GM12864 (cell line): ENCODE results near the gene ERICH6.
"Not testable (repeated sequence)": the region's sequence is repeated elsewhere in the genome, so short reads cannot be mapped to it uniquely, and the experiment has no call there.

Source experiments
- DNase-seq: peaks from one replicate; pipeline ENCODE4 v3.0.0-alpha.2; 2011; ENCODE audit warnings: low read depth
- H3K4me3 ChIP-seq: 2 replicates; pipeline ENCODE4 v1.5.1; 2011; ENCODE audit warnings: mild to moderate bottlenecking, low read depth, low read length, control low read depth
- TF ChIP-seq, protein P1 (sequence below): IDR thresholded peaks from 2 replicates; pipeline ENCODE4 v1.5.1; 2011; ENCODE audit warnings: low read depth, mild to moderate bottlenecking, moderate library complexity, low read length, control low read depth, inconsistent platforms; ENCODE audit errors: missing control alignments

ERICH6 gene

GRCh38 chr3:150635076-150635475 is 68.6 kb downstream of the ERICH6 start:
- no peak overlapping the region for H3K4me3 ChIP-seq
- DNase-seq: no peak
- TF ChIP-seq, protein P1, sequence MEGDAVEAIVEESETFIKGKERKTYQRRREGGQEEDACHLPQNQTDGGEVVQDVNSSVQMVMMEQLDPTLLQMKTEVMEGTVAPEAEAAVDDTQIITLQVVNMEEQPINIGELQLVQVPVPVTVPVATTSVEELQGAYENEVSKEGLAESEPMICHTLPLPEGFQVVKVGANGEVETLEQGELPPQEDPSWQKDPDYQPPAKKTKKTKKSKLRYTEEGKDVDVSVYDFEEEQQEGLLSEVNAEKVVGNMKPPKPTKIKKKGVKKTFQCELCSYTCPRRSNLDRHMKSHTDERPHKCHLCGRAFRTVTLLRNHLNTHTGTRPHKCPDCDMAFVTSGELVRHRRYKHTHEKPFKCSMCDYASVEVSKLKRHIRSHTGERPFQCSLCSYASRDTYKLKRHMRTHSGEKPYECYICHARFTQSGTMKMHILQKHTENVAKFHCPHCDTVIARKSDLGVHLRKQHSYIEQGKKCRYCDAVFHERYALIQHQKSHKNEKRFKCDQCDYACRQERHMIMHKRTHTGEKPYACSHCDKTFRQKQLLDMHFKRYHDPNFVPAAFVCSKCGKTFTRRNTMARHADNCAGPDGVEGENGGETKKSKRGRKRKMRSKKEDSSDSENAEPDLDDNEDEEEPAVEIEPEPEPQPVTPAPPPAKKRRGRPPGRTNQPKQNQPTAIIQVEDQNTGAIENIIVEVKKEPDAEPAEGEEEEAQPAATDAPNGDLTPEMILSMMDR: no peak

GRCh38 chr3:150631515-150632221 is 72.1 kb downstream of the ERICH6 start:
- DNase-seq: no peak
- TF ChIP-seq, protein P1: no peak
- no peak overlapping the region for H3K4me3 ChIP-seq

- H3K4me3 ChIP-seq: no peak overlapping the region
- no peak for DNase-seq
- TF ChIP-seq, protein P1: no peak
Measured at GRCh38 chr3:150627557-150627956, 76.2 kb downstream of the ERICH6 start.

GRCh38 chr3:150626148-150626930 is 77.4 kb downstream of the ERICH6 start:
- TF ChIP-seq, protein P1: no peak
- no peak for DNase-seq
- no peak overlapping the region for H3K4me3 ChIP-seq

- H3K4me3 ChIP-seq: no peak overlapping the region
- TF ChIP-seq, protein P1: no peak
- DNase-seq: no peak
Measured at GRCh38 chr3:150623945-150624344, 79.8 kb downstream of the ERICH6 start.

GRCh38 chr3:150622955-150623354 is 80.8 kb downstream of the ERICH6 start:
- not testable (repeated sequence) for DNase-seq, H3K4me3 ChIP-seq

GRCh38 chr3:150620002-150620689 is 83.6 kb downstream of the ERICH6 start:
- no peak overlapping the region for H3K4me3 ChIP-seq
- DNase-seq: no peak
- TF ChIP-seq, protein P1: no peak
